ENCODE results near the gene LAGE3.

DNA sequence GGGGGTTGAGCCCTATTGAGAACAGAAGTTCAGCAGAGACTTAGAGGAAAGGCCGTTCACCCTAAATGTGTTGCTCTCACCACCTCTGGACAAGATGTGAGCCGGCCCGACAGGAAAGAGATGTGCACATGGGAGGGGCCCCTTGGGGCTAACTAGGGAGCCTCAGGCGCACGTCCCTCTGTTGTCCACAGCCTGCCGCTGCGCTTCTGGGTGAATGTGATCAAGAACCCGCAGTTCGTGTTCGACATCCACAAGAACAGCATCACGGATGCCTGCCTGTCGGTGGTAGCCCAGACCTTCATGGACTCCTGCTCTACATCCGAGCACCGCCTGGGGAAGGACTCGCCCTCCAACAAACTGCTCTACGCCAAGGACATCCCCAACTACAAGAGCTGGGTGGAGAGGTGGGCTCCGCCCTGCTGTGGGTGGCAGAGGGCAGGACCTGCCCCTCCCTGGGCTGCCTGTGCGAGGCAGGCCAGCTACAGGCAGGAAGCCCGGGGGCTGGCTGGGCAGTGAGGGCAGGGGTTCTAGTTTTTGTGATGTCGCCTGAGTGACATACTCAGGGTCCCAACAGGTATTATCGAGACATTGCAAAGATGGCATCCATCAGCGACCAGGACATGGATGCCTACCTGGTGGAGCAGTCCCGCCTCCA is 8.0 kb downstream of the LAGE3 start:
- TF ChIP-seq CTCF (IDR thresholded peaks at IDR 0.05) (no peak), POLR2AphosphoS5 (IDR thresholded peaks at IDR 0.05; ENCODE audit: low read depth, low read length) (no peak)
